Neuronal stem cell (in vitro differentiated cells): ENCODE results near the gene AFF4.

Source experiments
- DNase-seq: peaks from one replicate; pipeline ENCODE4 v3.0.0-alpha.2; 2013; ENCODE audit warnings: low spot score
- H2AFZ ChIP-seq: one replicate; pipeline ENCODE4 v1.6.1; 2013; ENCODE audit warnings: mild to moderate bottlenecking, low read length, inconsistent platforms
- H2AK5ac ChIP-seq: 2 replicates; pipeline ENCODE4 v1.6.1; 2013; ENCODE audit warnings: low read depth, mild to moderate bottlenecking, inconsistent platforms, low read length, moderate library complexity, mixed read lengths
- H2BK120ac ChIP-seq: 2 replicates; pipeline ENCODE4 v1.6.1; 2013; ENCODE audit warnings: low read depth, mild to moderate bottlenecking, inconsistent platforms, low read length, moderate library complexity, mixed read lengths
- H2BK12ac ChIP-seq: one replicate; pipeline ENCODE4 v1.6.1; 2013; ENCODE audit warnings: low read length, inconsistent platforms
- H2BK15ac ChIP-seq: 2 replicates; pipeline ENCODE4 v1.6.1; 2013; ENCODE audit warnings: mild to moderate bottlenecking, low read length, inconsistent platforms, mixed read lengths
- H2BK5ac ChIP-seq: one replicate; pipeline ENCODE4 v1.6.1; 2013; ENCODE audit warnings: inconsistent platforms, mild to moderate bottlenecking, low read length, moderate library complexity
- H3K14ac ChIP-seq: one replicate; pipeline ENCODE4 v1.6.1; 2013; ENCODE audit warnings: low read length, inconsistent platforms
- H3K18ac ChIP-seq: 2 replicates; pipeline ENCODE4 v1.6.1; 2013; ENCODE audit warnings: low read length, inconsistent platforms
- H3K23ac ChIP-seq: 2 replicates; pipeline ENCODE4 v1.6.1; 2013; ENCODE audit warnings: low read depth, mild to moderate bottlenecking, mixed read lengths, low read length, inconsistent platforms; ENCODE audit not compliant: poor library complexity
- H3K27ac ChIP-seq: replicated peaks from 3 replicates; pipeline ENCODE4 v1.5.1; 2013; ENCODE audit warnings: low read length, inconsistent platforms
- H3K27me3 ChIP-seq, 3 experiments: 2 replicates each; pipeline ENCODE4 v1.6.1; 2013; ENCODE audit warnings: low read length in 3 of 3, mild to moderate bottlenecking in 2 of 3, inconsistent platforms in 1 of 3, low read depth in 1 of 3, mixed read lengths in 1 of 3, moderate library complexity in 1 of 3; ENCODE audit not compliant: control insufficient read depth in 3 of 3, insufficient read depth in 3 of 3
- H3K36me3 ChIP-seq, 2 donors: replicated peaks in 1 of 2; 2 replicates each; pipeline ENCODE4 v1.6.1; 2013; ENCODE audit warnings: low read length in 2 of 2; ENCODE audit not compliant: control insufficient read depth in 2 of 2, insufficient read depth in 2 of 2
- H3K4ac ChIP-seq: 2 replicates; pipeline ENCODE4 v1.6.1; 2013; ENCODE audit warnings: inconsistent platforms, mild to moderate bottlenecking, low read length, moderate library complexity
- H3K4me1 ChIP-seq, 2 donors: 1 replicate in 1 of 2; 2 replicates in 1 of 2; pipeline ENCODE4 v1.6.1; 2013; ENCODE audit warnings: low read length in 2 of 2, low read depth in 1 of 2; ENCODE audit not compliant: control insufficient read depth in 2 of 2, insufficient read depth in 1 of 2
- H3K4me2 ChIP-seq: one replicate; pipeline ENCODE4 v1.6.1; 2013; ENCODE audit warnings: mild to moderate bottlenecking, low read length, inconsistent platforms; ENCODE audit not compliant: insufficient read depth, poor library complexity, severe bottlenecking
- H3K4me3 ChIP-seq, 2 donors: 2 replicates each; pipeline ENCODE4 v1.5.1; 2013; ENCODE audit warnings: low read length in 2 of 2, mild to moderate bottlenecking in 2 of 2, inconsistent platforms in 1 of 2, moderate library complexity in 1 of 2
- H3K79me1 ChIP-seq: one replicate; pipeline ENCODE4 v1.6.1; 2013; ENCODE audit warnings: low read depth, mild to moderate bottlenecking, inconsistent platforms, low read length, moderate library complexity
- H3K9ac ChIP-seq: one replicate; pipeline ENCODE4 v1.6.1; 2013; ENCODE audit warnings: mild to moderate bottlenecking, low read depth, low read length, inconsistent platforms; ENCODE audit not compliant: poor library complexity
- H3K9me3 ChIP-seq, 2 donors: replicated peaks in 1 of 2; 2 replicates each; pipeline versions ENCODE3 to v1.6.1; 2013; ENCODE audit warnings: low read length in 2 of 2, mild to moderate bottlenecking in 2 of 2, inconsistent platforms in 1 of 2, low read depth in 1 of 2, mixed read lengths in 1 of 2, moderate library complexity in 1 of 2; ENCODE audit not compliant: control insufficient read depth in 2 of 2, insufficient read depth in 1 of 2
- H4K8ac ChIP-seq: one replicate; pipeline ENCODE4 v1.6.1; 2013; ENCODE audit warnings: low read depth, mild to moderate bottlenecking, inconsistent platforms, low read length, moderate library complexity
- H4K91ac ChIP-seq: one replicate; pipeline ENCODE4 v1.6.1; 2013; ENCODE audit warnings: low read length, low read depth, mild to moderate bottlenecking, inconsistent platforms; ENCODE audit not compliant: poor library complexity
- WGBS, 2 donors: extraction: QIAGEN DNeasy Blood & Tissue Kit; methylation state at CpG; one replicate each; pipeline ENCODE4 v1.1.7; 2013; ENCODE audit warnings: missing lambda C conversion rate in 2 of 2, mixed read lengths in 1 of 2; ENCODE audit not compliant: insufficient read length in 2 of 2, insufficient replicate concordance in 1 of 2; ENCODE audit errors: extremely low coverage in 2 of 2; 5-methylcytosine and 5-hydroxymethylcytosine counted together

AFF4 gene

GRCh38 chr5:132901036-132901435 is 62.4 kb downstream of the AFF4 start:
- H3K79me1 ChIP-seq = no peaks in the 10 kb centered on the region
- H2BK120ac ChIP-seq = no peak overlapping the region
- no peaks in the 10 kb centered on the region for H3K4me1 ChIP-seq
- no peak overlapping the region for H2AK5ac ChIP-seq
- H3K27me3 ChIP-seq = no peaks in the 10 kb centered on the region
- no peak overlapping the region for H3K4me3 ChIP-seq
- H3K4me2 ChIP-seq = no peak overlapping the region
- H2BK15ac ChIP-seq = no peak overlapping the region
- H3K4ac ChIP-seq = no peak overlapping the region
- DNase-seq = no peak
- no peak overlapping the region for H4K8ac ChIP-seq
- no peak overlapping the region for H2BK12ac ChIP-seq
- H4K91ac ChIP-seq = no peak overlapping the region
- H3K18ac ChIP-seq = no peak overlapping the region
- no peak overlapping the region for H3K9ac ChIP-seq
- H2AFZ ChIP-seq = no peak overlapping the region
- H3K27ac ChIP-seq = no peak overlapping the region
- H3K14ac ChIP-seq = no peak overlapping the region
- peaks cover 14 to 83% of the 10 kb centered on the region in 2 donors for H3K36me3 ChIP-seq
- WGBS, 2 donors = no CpG with 5 or more reads among the region's 4 CpGs
- H3K9me3 ChIP-seq = no peaks in the 10 kb centered on the region
- H3K23ac ChIP-seq = no peak overlapping the region
- no peak overlapping the region for H2BK5ac ChIP-seq

- H3K14ac ChIP-seq = no peak overlapping the region
- H3K23ac ChIP-seq = no peak overlapping the region
- H3K9me3 ChIP-seq = no peaks in the 10 kb centered on the region
- no peak overlapping the region for H3K4ac ChIP-seq
- H3K4me3 ChIP-seq = no peak overlapping the region
- DNase-seq = no peak
- H3K4me1 ChIP-seq = no peaks in the 10 kb centered on the region
- no peak overlapping the region for H3K4me2 ChIP-seq
- H3K27me3 ChIP-seq = no peaks in the 10 kb centered on the region
- WGBS, 2 donors = no CpG with 5 or more reads among the region's 3 CpGs
- no peak overlapping the region for H2BK15ac ChIP-seq
- H2BK120ac ChIP-seq = no peak overlapping the region
- no peak overlapping the region for H3K9ac ChIP-seq
- H3K36me3 ChIP-seq = peaks cover 19 to 95% of the 10 kb centered on the region in 2 donors
- no peak overlapping the region for H2BK5ac ChIP-seq
- H2AFZ ChIP-seq = no peak overlapping the region
- no peak overlapping the region for H3K27ac ChIP-seq
- no peak overlapping the region for H2BK12ac ChIP-seq
- H3K18ac ChIP-seq = no peak overlapping the region
- no peaks in the 10 kb centered on the region for H3K79me1 ChIP-seq
- H2AK5ac ChIP-seq = no peak overlapping the region
- H4K8ac ChIP-seq = no peak overlapping the region
- H4K91ac ChIP-seq = no peak overlapping the region
Measured at GRCh38 chr5:132898094-132898493, 65.3 kb downstream of the AFF4 start.

- Histone ChIP-seq H3K9ac (no peak overlapping the region), H3K79me1 (no peaks in the 10 kb centered on the region), H2BK15ac (no peak overlapping the region), H2BK12ac (no peak overlapping the region), H4K8ac (no peak overlapping the region), H3K9me3 (no peaks in the 10 kb centered on the region), H3K18ac (no peak overlapping the region), H3K14ac (no peak overlapping the region), H3K4me1 (no peaks in the 10 kb centered on the region), H3K23ac (no peak overlapping the region), H3K4me2 (no peak overlapping the region), H3K27me3 (no peaks in the 10 kb centered on the region), H3K4me3 (no peak overlapping the region), H3K4ac (no peak overlapping the region), H4K91ac (no peak overlapping the region), H3K27ac (no peak overlapping the region), H2AK5ac (no peak overlapping the region), H2BK5ac (no peak overlapping the region), H3K36me3 (peaks cover 23 to 96% of the 10 kb centered on the region in 2 donors), H2BK120ac (no peak overlapping the region), H2AFZ (no peak overlapping the region)
- WGBS, 2 donors = no CpG with 5 or more reads among the region's 7 CpGs
- no peak for DNase-seq
Measured at GRCh38 chr5:132896685-132897084, 66.7 kb downstream of the AFF4 start.

GRCh38 chr5:132895719-132896305 is 67.6 kb downstream of the AFF4 start:
- Histone ChIP-seq H3K36me3 (peaks cover 24 to 96% of the 10 kb centered on the region in 2 donors), H3K9me3 (no peaks in the 10 kb centered on the region)
- no peak for DNase-seq

More at GRCh38 chr5:132895719-132896305, 67.6 kb downstream of the AFF4 start:
- no peak overlapping the region for H3K27ac ChIP-seq
- H2AFZ ChIP-seq = no peak overlapping the region
- H3K27me3 ChIP-seq = no peaks in the 10 kb centered on the region
- no peak overlapping the region for H2BK15ac ChIP-seq
- H3K4me3 ChIP-seq = no peak overlapping the region
- no peak overlapping the region for H3K18ac ChIP-seq
- H3K4me1 ChIP-seq = no peaks in the 10 kb centered on the region
- no CpG with 5 or more reads among the region's 4 CpGs for WGBS, 2 donors
- no peak overlapping the region for H3K23ac ChIP-seq
- H4K91ac ChIP-seq = no peak overlapping the region
- H3K4me2 ChIP-seq = no peak overlapping the region
- no peak overlapping the region for H2BK12ac ChIP-seq
- no peak overlapping the region for H3K9ac ChIP-seq
- H2BK5ac ChIP-seq = no peak overlapping the region
- H3K14ac ChIP-seq = no peak overlapping the region
- H4K8ac ChIP-seq = no peak overlapping the region
- H2AK5ac ChIP-seq = no peak overlapping the region
- no peaks in the 10 kb centered on the region for H3K79me1 ChIP-seq
- no peak overlapping the region for H3K4ac ChIP-seq
- H2BK120ac ChIP-seq = no peak overlapping the region
